Adrenal gland (tissue), 12 donors: Measurements from ENCODE around the gene RBM7. TPM values are rescaled to one million over a fixed set of nuclear protein-coding genes. Genes with fewer than 3 reads are reported as not detected.

Experiments
- DNase-seq, 7 donors: peaks; one replicate each; pipeline ENCODE4 v3.0.0-alpha.2; 2019 to 2020
- H3K27ac ChIP-seq, 5 donors: fragments of 200-600 bp; sonication (generic) in 4 of 5; 1 replicate in 3 of 5; 2 replicates in 2 of 5; pipeline versions ENCODE4 v1.5.1 to v1.8.0; 2016 to 2020; ENCODE audit warnings: mild to moderate bottlenecking in 1 of 5
- H3K27me3 ChIP-seq: fragments of 200-600 bp; 2 replicates; pipeline ENCODE4 v1.8.0; 2021
- H3K36me3 ChIP-seq, 2 donors: fragments of 200-600 bp; replicated peaks in 1 of 2; 1 replicate in 1 of 2; 2 replicates in 1 of 2; pipeline versions ENCODE4 v1.5.1 to v1.8.0; 2018 to 2022
- H3K4me1 ChIP-seq, 2 donors: fragments of 200-600 bp; replicated peaks in 1 of 2; 1 replicate in 1 of 2; 2 replicates in 1 of 2; pipeline versions ENCODE4 v1.5.1 to v1.8.0; 2018 to 2021
- H3K4me3 ChIP-seq, 4 donors: fragments of 200-600 bp; sonication (generic) in 3 of 4; one replicate each; pipeline ENCODE4 v1.5.1; 2016 to 2018
- H3K9me3 ChIP-seq, 3 donors: fragments of 200-600 bp; sonication (generic) in 1 of 3; replicated peaks in 1 of 3; 1 replicate in 2 of 3; 2 replicates in 1 of 3; pipeline versions ENCODE4 v1.5.1 to v1.8.0; 2016 to 2021
- CTCF ChIP-seq, 6 experiments: fragments of 450-650 bp in 4 of 6; fragments of 200-600 bp in 2 of 6; sonication (generic) in 1 of 6; IDR thresholded peaks; 1 replicate in 5 of 6; 2 replicates in 1 of 6; pipeline versions ENCODE4 v1.5.1 to v1.8.0; 2016 to 2021; ENCODE audit warnings: antibody characterized with exemption in 6 of 6, mild to moderate bottlenecking in 2 of 6, moderate library complexity in 1 of 6
- POLR2A ChIP-seq, 2 donors: fragments of 450-650 bp; IDR thresholded peaks; one replicate each; pipeline ENCODE4 v1.6.1; 2017; ENCODE audit warnings: antibody characterized with exemption in 2 of 2, mild to moderate bottlenecking in 2 of 2, moderate library complexity in 1 of 2
- WGBS, 4 donors: extraction: QIAGEN DNeasy Blood & Tissue Kit in 2 of 4; methylation state at CpG; one replicate each; pipeline versions ENCODE4 v1.1.5 to v1.1.7; 2013 to 2017; 5-methylcytosine and 5-hydroxymethylcytosine counted together
- intact Hi-C, 2 donors: fragments of 100-400 bp; cut with DNase I; formaldehyde crosslinking; loops; one replicate each; pipeline versions ENCODE4 v1.14.1 to v1.15.0; 2022 to 2023
- polyA plus RNA-seq, 3 donors: library from polyadenylated mRNA; stranded (reverse); fragments of 200-250 nt in 2 of 3; fragments of 350-450 nt in 1 of 3; fragmentation: Illumina TruSeq in 1 of 3; extraction: RNeasy Lipid Tissue Mini Kit (QIAGEN cat#74804) in 1 of 3; gene quantifications; one replicate each; pipeline ENCODE4 v1.2.3, GENCODE V29; 2013 to 2014
- total RNA-seq, 9 donors: library from RNA; depleted of rRNA in 4 of 9; stranded (reverse); fragments of >200 nt in 4 of 9; fragments of 120-200 nt in 1 of 9; fragmentation: NEBNext Ultra II Directional in 1 of 9; extraction: Animal tissue kit (Norgen Biotek cat#: 25700) in 1 of 9; gene quantifications; one replicate each; pipeline versions ENCODE4 v1.1.0 to v1.2.4, GENCODE V29; 2013 to 2023
- donor health status: healthy with polysubstance abuse.
- donor health status: Bipolar disorder and iron deficiency.
- donor health status: DM: yes; HTN: yes; CAD: no.
- donor health status: DM: no; HTN: no; CAD: no.
- donor health status: DM: no; HTN: no; CAD: no.
- donor health status: DM: yes; HTN: yes; CAD: no.

The RBM7 gene
- total and polyA plus RNA-seq, 12 donors: 1.7 to 29.2 (median 18.8) TPM

- H3K27ac ChIP-seq: no peak overlapping the region
- intact Hi-C loops: no loop called here
- H3K4me1 ChIP-seq: no peaks in the 10 kb centered on the region
- no peak for DNase-seq
- no peak for TF ChIP-seq POLR2A (IDR thresholded peaks at IDR 0.05)
- no peak for TF ChIP-seq CTCF (IDR thresholded peaks at IDR 0.05)
- no peaks in the 10 kb centered on the region for H3K9me3 ChIP-seq
- H3K27me3 ChIP-seq: no peaks in the 10 kb centered on the region
- H3K4me3 ChIP-seq: no peak overlapping the region
- no peaks in the 10 kb centered on the region for H3K36me3 ChIP-seq
- WGBS, 4 donors: 85 to 89% (median 88%) methylated on average over 7 of the region's 7 CpGs
These were observed 22.7 kb upstream of the RBM7 start for GRCh38 chr11:114377612-114378267.

- DNase-seq: peak in 1 of 7 donors; percentile 54
- H3K4me3 ChIP-seq: no peak overlapping the region
- no peaks in the 10 kb centered on the region for H3K4me1 ChIP-seq
- no peaks in the 10 kb centered on the region for H3K9me3 ChIP-seq
- H3K27ac ChIP-seq: no peak overlapping the region
- no peaks in the 10 kb centered on the region for H3K27me3 ChIP-seq
- 69 to 85% (median 78%) methylated on average over 5 of the region's 5 CpGs for WGBS, 4 donors
- TF ChIP-seq POLR2A (IDR thresholded peaks at IDR 0.05) (no peak), CTCF (IDR thresholded peaks at IDR 0.05) (no peak)
- no peaks in the 10 kb centered on the region for H3K36me3 ChIP-seq
- intact Hi-C loops: no loop called here
These were observed 20.9 kb upstream of the RBM7 start for GRCh38 chr11:114379394-114380069.

- Histone ChIP-seq H3K9me3 (no peaks in the 10 kb centered on the region), H3K36me3 (no peaks in the 10 kb centered on the region), H3K27ac (no peak overlapping the region), H3K4me1 (no peaks in the 10 kb centered on the region), H3K27me3 (no peaks in the 10 kb centered on the region), H3K4me3 (no peak overlapping the region)
- DNase-seq: no peak
- TF ChIP-seq POLR2A (IDR thresholded peaks at IDR 0.05) (no peak), CTCF (IDR thresholded peaks at IDR 0.05) (no peak)
- WGBS, 4 donors: 63 to 95% (median 85%) methylated on average over 3 of the region's 3 CpGs
- intact Hi-C loops: no loop called here
These were observed 18.0 kb upstream of the RBM7 start for GRCh38 chr11:114382509-114382908.

- DNase-seq: no peak
- Histone ChIP-seq H3K27me3 (no peaks in the 10 kb centered on the region), H3K36me3 (no peaks in the 10 kb centered on the region), H3K9me3 (no peaks in the 10 kb centered on the region), H3K4me3 (no peak overlapping the region), H3K4me1 (no peaks in the 10 kb centered on the region), H3K27ac (no peak overlapping the region)
- intact Hi-C loops: no loop called here
- no peak for TF ChIP-seq POLR2A (IDR thresholded peaks at IDR 0.05)
- TF ChIP-seq CTCF (IDR thresholded peaks at IDR 0.05): no peak
- WGBS, 4 donors: 88 to 100% (median 94%) methylated on average over 1 of the region's 1 CpG
These were observed 16.0 kb upstream of the RBM7 start for GRCh38 chr11:114384487-114384886.
